Gastroesophageal sphincter (tissue), 4 donors: ENCODE data around the gene CLPTM1L. TPM values are rescaled to one million over a fixed set of nuclear protein-coding genes. Genes with fewer than 3 reads are reported as not detected.
"Not testable (repeated sequence)": the region's sequence is repeated elsewhere in the genome, so short reads cannot be mapped to it uniquely, and the experiment has no call there.

Experiments
- ATAC-seq: fragments of 150-250 bp; one replicate; pipeline ENCODE4 v1.9.1; 2016; ENCODE audit warnings: mild to moderate bottlenecking, moderate library complexity
- H3K27ac ChIP-seq, 4 donors: fragments of 200-600 bp; sonication (generic) in 3 of 4; 1 replicate in 3 of 4; 2 replicates in 1 of 4; pipeline ENCODE4 v1.5.1; 2016 to 2019
- H3K27me3 ChIP-seq: fragments of 200-600 bp; sonication (generic); one replicate; pipeline ENCODE4 v1.5.1; 2019
- H3K36me3 ChIP-seq, 2 donors: fragments of 200-600 bp; sonication (generic); one replicate each; pipeline ENCODE4 v1.5.1; 2019; ENCODE audit warnings: control low read depth in 1 of 2
- H3K4me1 ChIP-seq, 3 donors: fragments of 200-600 bp; sonication (generic); 1 replicate in 2 of 3; 2 replicates in 1 of 3; pipeline ENCODE4 v1.5.1; 2016 to 2019; ENCODE audit warnings: control low read depth in 2 of 3
- H3K4me3 ChIP-seq, 2 donors: fragments of 200-600 bp; sonication (generic); one replicate each; pipeline ENCODE4 v1.5.1; 2019; ENCODE audit warnings: mild to moderate bottlenecking in 1 of 2, moderate library complexity in 1 of 2
- H3K9me3 ChIP-seq, 3 donors: fragments of 200-600 bp; sonication (generic); one replicate each; pipeline ENCODE4 v1.5.1; 2017 to 2019; ENCODE audit warnings: control low read depth in 2 of 3
- CTCF ChIP-seq, 4 experiments: fragments of 200-600 bp in 2 of 4; fragments of 450-650 bp in 2 of 4; sonication (generic) in 1 of 4; IDR thresholded peaks; one replicate each; pipeline ENCODE4 v1.5.1; 2017 to 2019; ENCODE audit warnings: antibody characterized with exemption in 4 of 4, mild to moderate bottlenecking in 2 of 4, moderate library complexity in 2 of 4
- EP300 ChIP-seq: sonication (generic); formaldehyde crosslinking; IDR thresholded peaks from one replicate; pipeline ENCODE4 v1.6.1; 2017; ENCODE audit warnings: antibody characterized with exemption, mild to moderate bottlenecking
- POLR2A ChIP-seq, 2 donors: fragments of 450-650 bp; IDR thresholded peaks; one replicate each; pipeline ENCODE4 v1.6.1; 2017; ENCODE audit warnings: antibody characterized with exemption in 2 of 2, mild to moderate bottlenecking in 2 of 2, moderate library complexity in 1 of 2
- POLR2AphosphoS5 ChIP-seq: sonication (generic); formaldehyde crosslinking; IDR thresholded peaks from one replicate; pipeline ENCODE4 v1.6.1; 2017; ENCODE audit warnings: antibody characterized with exemption
- WGBS, 2 donors: methylation state at CpG; one replicate each; pipeline ENCODE4 v1.1.5; 2018; ENCODE audit warnings: low coverage in 1 of 2; 5-methylcytosine and 5-hydroxymethylcytosine counted together
- total RNA-seq, 4 donors: library from RNA; depleted of rRNA; stranded (reverse); fragments of >200 nt; gene quantifications; one replicate each; pipeline ENCODE4 v1.1.0, GENCODE V29; 2016

CLPTM1L gene
- total RNA-seq, 4 donors from 2014 or later: 83.9 to 131 (median 92.2) TPM

DNA sequence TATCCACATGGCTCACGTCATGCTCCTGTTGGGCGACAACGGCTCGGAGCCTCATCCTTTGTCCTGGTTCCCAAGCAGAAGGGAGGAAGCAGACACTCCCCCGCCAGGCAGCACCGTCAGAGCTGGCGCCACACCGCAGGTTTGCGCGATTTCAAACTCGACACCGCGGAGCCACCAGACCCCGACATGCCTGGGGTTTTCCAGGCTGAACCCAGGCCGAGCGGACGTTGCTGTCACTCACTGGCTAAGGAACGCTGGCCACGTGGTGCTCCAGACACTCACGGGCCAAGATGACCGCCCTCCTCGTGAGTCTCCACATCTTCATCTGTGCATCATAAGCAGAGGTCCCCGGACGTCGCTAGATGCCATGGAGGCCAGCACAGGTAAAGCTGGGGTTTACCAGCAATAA lies 59.0 kb downstream of the CLPTM1L start:
- 95 to 97% methylated on average over 8 to 10 of the region's 25 CpGs for WGBS, 2 donors
- ATAC-seq: no peak

GRCh38 chr5:1285141-1285540 lies 59.8 kb downstream of the CLPTM1L start:
- no peaks in the 10 kb centered on the region for H3K36me3 ChIP-seq
- no peak overlapping the region for H3K4me3 ChIP-seq

More for the DNA sequence above, 59.0 kb downstream of the CLPTM1L start:
- Histone ChIP-seq H3K27me3 (peaks cover 23% of the 10 kb centered on the region), H3K9me3 (peaks cover 0 to 13% (median 0%) of the 10 kb centered on the region in 3 donors), H3K27ac (no peak overlapping the region), H3K36me3 (no peaks in the 10 kb centered on the region), H3K4me3 (no peak overlapping the region), H3K4me1 (no peaks in the 10 kb centered on the region)
- TF ChIP-seq POLR2AphosphoS5: no peak
- no peak for TF ChIP-seq CTCF (IDR thresholded peaks at IDR 0.05)
- TF ChIP-seq POLR2A (IDR thresholded peaks at IDR 0.05): no peak
- TF ChIP-seq EP300: no peak

GRCh38 chr5:1284336-1284970 lies 60.4 kb downstream of the CLPTM1L start:
- peaks cover 12% of the 10 kb centered on the region for H3K27me3 ChIP-seq
- H3K9me3 ChIP-seq: peaks cover 0 to 13% (median 0%) of the 10 kb centered on the region in 3 donors
- H3K4me3 ChIP-seq, H3K4me1 ChIP-seq, ATAC-seq, H3K36me3 ChIP-seq, H3K27ac ChIP-seq: not testable (repeated sequence)
- 85% methylated on average over 8 of the region's 27 CpGs; no CpG with 5 or more reads in 1 of the 2 donors for WGBS, 2 donors

More at GRCh38 chr5:1285141-1285540, 59.8 kb downstream of the CLPTM1L start:
- peaks cover 0 to 13% (median 0%) of the 10 kb centered on the region in 3 donors for H3K9me3 ChIP-seq
- H3K4me1 ChIP-seq: no peaks in the 10 kb centered on the region
- no peak overlapping the region for H3K27ac ChIP-seq
- H3K27me3 ChIP-seq: peaks cover 16% of the 10 kb centered on the region
- TF ChIP-seq CTCF (IDR thresholded peaks at IDR 0.05): no peak
- TF ChIP-seq POLR2A (IDR thresholded peaks at IDR 0.05): no peak
- no peak for TF ChIP-seq EP300
- no peak for TF ChIP-seq POLR2AphosphoS5
- ATAC-seq: no peak
- 83 to 94% methylated on average over 2 to 5 of the region's 12 CpGs for WGBS, 2 donors

DNA sequence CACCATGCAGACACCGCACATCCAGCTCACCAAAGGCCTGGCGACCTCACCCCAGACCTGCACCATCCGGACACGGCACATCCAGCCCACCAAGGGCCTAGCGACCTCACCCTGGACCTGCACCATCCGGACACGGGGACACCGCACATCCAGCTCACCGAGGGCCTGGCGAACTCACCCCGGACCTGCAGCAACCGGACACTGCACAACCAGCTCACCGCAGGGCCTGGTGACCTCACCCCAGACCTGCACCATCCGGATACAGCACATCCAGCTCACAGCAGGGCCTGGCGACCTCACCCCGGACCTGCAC lies 61.2 kb downstream of the CLPTM1L start:
- H3K36me3 ChIP-seq, H3K4me3 ChIP-seq, H3K27me3 ChIP-seq, ATAC-seq, H3K27ac ChIP-seq, H3K4me1 ChIP-seq: not testable (repeated sequence)
- H3K9me3 ChIP-seq: peaks cover 0 to 14% (median 0%) of the 10 kb centered on the region in 3 donors
- no CpG with 5 or more reads among the region's 16 CpGs for WGBS, 2 donors

DNA sequence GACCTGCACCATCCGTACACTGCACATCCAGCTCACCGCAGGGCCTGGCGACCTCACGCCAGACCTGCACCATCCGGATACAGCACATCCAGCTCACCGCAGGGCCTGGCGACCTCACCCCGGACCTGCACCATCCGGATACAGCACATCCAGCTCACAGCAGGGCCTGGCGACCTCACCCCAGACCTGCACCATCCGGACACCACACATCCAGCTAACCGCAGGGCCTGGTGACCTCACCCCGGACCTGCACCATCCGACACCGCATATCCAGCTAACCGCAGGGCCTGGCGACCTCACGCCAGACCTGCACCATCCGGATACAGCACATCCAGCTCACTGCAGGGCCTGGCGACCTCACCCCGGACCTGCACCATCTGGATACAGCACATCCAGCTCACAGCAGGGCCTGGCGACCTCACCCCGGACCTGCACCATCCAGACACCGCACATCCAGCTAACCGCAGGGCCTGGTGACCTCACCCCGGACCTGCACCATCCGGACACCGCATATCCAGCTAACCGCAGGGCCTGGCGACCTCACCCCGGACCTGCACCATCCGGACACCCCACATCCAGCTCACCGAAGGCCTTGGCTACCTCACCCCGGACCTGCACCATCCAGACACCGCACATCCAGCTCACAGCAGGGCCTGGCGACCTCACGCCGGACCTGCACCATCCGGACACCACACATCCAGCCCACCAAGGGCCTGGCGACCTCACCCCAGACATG lies 61.7 kb downstream of the CLPTM1L start:
- not testable (repeated sequence) for H3K27me3 ChIP-seq, H3K36me3 ChIP-seq, H3K4me1 ChIP-seq, H3K4me3 ChIP-seq, ATAC-seq, H3K27ac ChIP-seq
- peaks cover 0 to 11% (median 0%) of the 10 kb centered on the region in 3 donors for H3K9me3 ChIP-seq
- WGBS, 2 donors: 83 to 88% methylated on average over 8 of the region's 40 CpGs

- H3K4me1 ChIP-seq: no peaks in the 10 kb centered on the region
- no peak overlapping the region for H3K4me3 ChIP-seq
- H3K36me3 ChIP-seq: no peaks in the 10 kb centered on the region
- H3K27ac ChIP-seq: no peak overlapping the region
- peaks cover 0 to 6% (median 0%) of the 10 kb centered on the region in 3 donors for H3K9me3 ChIP-seq
- no peak for TF ChIP-seq POLR2AphosphoS5
- TF ChIP-seq CTCF (IDR thresholded peaks at IDR 0.05): no peak
- TF ChIP-seq EP300: no peak
- no peak for TF ChIP-seq POLR2A (IDR thresholded peaks at IDR 0.05)
- no peaks in the 10 kb centered on the region for H3K27me3 ChIP-seq
- WGBS, 2 donors: 52 to 74% methylated on average over 7 to 9 of the region's 37 CpGs
- ATAC-seq: no peak
Observed at GRCh38 chr5:1282131-1282992, 62.5 kb downstream of the CLPTM1L start.
